IPS DF 4.7 (cell line): ENCODE data around the gene SLC25A20.
"Not testable (repeated sequence)": the region's sequence is repeated elsewhere in the genome, so short reads cannot be mapped to it uniquely, and the experiment has no call there.

Source experiments
- DNase-seq: peaks from one replicate; pipeline ENCODE4 v3.0.0-alpha.2; 2013; ENCODE audit warnings: low spot score; ENCODE audit errors: extremely low read depth

Gene SLC25A20

DNA sequence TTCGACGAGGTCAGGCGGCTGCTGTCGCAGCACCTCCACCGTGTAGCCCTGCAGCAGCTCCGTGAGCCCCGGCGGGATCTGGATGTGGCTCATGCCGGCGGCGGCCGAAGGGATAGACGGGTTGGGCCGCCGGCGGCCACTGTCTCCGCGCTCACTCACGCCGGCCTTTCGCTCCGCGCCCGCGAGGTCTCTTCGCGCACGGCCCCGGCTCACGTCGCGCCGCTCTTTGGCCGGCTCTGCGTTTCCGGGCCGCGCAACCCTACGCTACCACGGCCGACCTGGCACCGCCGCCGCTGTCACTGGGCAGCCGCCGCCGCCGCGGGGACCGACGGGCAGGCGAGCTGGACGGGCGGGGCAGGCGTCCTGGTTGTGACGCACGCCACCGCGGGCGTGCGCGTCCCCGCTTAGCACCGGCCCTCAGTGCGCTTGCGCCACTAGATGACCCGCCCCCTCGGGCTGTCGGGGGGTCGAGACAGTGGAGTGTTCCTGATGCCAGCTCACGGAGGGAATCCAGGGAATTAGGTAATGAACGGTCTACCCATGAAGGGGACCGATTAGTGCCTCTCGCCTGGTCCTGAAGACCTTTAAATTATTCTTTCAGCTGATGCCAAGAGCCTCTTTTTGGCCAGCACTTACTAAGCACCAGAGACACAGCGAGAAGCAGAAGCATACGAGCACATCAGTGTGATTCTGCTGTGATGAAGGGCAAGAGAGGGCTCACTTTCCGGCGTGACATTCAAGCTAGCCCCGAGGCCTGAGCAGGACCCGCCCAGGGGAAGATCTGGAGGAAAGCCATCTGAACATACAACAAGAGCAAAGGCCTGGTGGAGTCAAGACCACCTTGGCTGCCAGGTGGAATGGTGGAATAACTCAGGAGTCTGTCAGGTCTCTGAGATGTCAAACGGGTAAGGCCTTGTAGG, 50.9 kb downstream of the SLC25A20 start, which contains the start of gene PRKAR2A:
TSS of gene PRKAR2A (minus strand) at position 371 of the 920 bp plus-strand sequence. CDS start at position 93, 278 bp downstream.
- peak; percentile 58 for DNase-seq

DNA sequence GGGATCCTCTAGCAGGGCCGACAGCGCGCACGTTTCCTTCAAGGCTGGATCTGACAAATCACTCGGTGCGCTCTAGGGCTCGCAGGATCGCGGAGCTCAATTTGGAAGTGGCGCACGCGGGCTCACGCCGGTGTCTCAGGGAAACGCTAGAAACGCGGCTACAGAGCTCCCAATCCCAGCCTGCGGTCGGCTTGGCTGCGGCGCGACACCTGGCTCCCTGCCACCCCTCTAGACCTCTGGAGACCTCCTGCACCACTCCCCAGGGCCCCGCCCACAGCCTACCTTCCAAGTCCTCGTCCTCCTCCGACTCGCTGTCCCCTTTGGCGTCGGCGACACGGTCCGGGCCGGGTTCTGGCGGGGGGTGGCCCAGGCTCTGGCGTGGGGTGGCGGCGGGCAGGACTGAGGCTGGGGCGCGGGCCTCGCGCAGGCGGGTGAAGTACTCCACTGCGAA, 51.6 kb downstream of the SLC25A20 start:
- peak; percentile 9 for DNase-seq

DNA sequence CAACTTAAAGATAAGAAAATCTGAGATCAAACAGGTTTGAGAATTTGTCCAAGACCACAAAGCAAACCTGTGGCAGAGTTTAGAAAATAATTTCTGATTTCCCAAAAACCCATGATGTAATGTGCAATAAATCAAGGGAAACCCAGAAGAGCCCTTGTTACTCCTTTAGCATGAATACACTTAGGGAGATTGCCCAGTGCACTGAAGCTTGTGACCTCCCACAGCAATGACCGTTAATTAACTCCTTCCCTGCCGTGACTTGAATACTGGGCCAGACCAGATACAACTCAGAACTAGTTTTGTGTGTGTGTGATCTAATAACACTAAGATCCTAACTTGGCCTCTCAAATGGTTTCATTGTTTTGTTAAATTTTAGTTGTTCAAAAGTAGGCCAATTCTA, 53.5 kb downstream of the SLC25A20 start:
- no peak for DNase-seq

DNA sequence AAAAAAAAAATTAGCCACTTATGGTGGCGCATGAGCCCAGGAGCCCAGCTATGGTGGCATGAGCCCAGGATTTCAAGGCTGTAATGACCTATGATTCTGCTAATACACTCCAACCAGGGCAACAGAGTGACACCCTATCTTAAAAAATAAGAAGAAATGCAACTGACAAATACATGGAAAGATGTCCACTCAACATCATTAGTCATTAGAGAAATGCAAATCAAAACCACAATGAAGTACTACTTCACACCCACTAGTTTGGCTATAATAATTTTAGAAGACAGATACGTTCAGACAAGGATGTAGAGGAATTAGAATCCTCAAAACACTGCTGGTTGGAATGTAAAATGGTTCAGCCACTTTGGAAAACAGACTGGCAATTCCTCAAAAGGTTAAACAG, 61.5 kb downstream of the SLC25A20 start:
- DNase-seq = no peak

DNA sequence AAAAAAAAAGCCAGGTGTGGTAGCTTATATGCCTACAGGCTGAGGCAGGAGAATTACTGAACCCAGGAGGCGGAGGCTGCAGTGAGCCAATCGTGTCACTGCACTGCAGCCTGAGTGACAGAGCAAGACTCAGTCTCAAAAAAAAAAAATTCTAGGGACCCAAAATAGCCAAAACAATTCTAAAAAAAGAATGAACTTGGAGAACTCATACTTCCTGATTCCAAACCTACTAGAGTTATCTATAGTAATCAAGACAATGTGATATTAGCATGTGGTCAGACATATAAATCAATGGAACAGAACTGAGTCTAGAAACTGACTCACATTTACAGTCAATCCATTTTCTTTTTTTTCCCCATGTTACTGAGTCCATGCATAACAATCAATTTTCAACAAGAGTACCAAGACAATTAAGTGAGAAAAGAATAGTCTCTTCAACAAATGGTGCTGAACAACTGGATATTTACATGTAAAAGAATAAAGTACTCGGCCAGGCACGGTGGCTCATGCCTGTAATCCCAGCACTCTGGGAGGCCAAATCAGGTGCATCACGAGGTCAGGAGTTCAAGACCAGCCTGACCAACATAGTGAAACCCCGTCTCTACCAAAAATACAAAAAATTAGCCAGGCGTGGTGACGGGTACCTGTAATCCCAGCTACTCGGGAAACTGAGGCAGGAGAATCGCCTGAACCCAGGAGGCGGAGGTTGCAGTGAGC, 62.9 kb downstream of the SLC25A20 start:
- no peak for DNase-seq

DNA sequence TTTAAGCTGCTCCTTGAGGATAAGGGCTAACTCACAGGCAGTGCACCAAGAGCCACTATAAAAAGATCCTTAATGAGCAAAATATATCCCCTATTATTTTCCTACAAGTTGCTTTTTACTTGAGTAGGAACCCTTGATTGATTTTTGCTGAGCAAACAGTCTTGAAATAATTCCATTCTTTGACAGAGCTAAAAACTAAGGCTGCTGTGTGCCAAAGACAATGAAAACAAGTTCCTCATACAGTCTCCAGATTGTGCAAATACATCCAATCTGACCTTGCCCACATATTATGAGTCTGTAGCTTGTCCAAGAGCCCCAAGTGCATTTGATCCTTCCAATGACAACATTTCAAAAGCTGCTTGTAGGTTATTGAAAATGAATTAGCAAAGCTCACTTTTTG, 66.0 kb downstream of the SLC25A20 start:
- DNase-seq = no peak

DNA sequence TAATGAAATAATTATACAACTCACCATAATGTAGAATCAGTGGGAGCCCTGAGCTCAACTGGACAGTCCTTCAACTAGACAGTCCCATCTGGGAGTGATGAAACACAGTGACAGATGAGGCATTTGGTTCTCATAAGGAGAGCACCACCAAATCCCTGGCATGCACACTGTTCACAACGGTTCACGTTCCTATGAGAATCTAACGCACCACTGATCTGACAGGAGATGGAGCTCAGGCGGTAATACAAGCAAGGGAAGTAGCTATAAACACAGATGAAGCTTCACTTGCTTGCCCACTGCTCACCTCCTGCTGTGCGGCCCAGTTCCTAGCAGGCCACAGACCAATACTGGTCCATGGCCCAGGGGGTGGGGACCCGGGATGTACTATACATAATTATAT, 68.0 kb downstream of the SLC25A20 start:
- no peak for DNase-seq

DNA sequence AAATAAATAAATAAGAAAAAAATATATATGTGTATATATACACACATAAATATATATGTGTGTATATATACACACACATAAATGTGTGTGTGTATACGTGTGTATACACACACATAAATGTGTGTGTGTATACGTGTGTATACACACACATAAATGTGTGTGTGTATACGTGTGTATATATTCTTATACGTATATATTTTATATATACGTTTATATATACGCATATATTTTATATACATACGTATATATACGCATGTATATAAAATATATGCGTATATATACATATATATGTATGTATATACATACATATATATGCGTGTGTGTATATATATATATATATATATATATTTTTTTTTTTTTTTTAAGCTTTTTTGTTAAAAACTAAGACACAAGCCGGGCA, 69.2 kb downstream of the SLC25A20 start:
- not testable (repeated sequence) for DNase-seq

DNA sequence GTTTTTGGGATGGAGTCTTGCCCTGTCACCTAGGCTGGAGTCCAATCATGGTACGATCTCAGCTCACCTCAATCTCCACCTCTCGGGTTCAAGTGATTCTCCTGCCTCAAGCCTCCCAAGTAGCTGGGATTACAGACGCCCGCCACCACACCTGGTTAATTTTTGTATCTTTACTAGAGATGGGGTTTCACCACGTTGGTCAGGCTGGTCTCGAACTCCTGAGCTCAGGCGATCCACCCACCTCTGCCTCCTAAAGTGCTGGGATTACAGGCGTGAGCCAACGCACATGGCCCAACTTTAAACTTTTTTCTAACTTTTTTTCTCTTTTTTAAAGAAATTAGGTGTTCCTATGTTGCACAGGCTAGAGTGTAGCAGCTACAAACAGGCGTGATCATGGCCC, 70.8 kb downstream of the SLC25A20 start:
- not testable (repeated sequence) for DNase-seq

DNA sequence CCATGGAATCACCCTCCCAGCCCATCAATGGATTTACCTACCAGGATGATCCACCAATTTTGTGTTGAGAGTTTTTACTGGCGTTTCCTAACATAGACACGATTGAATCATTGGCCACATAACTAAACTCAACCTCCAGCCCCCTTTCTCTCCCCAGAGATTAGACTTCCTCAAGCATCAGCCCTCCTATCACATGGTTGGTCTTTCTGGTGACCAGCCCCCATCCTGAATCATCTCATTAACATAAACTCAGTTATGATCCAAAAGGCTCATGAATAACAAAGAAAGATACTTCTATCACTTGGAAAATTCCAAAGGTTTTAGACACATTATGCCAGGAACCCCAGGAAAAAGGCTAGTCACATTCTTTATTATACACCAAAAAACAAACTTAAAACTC, 72.2 kb downstream of the SLC25A20 start:
- no peak for DNase-seq

DNA sequence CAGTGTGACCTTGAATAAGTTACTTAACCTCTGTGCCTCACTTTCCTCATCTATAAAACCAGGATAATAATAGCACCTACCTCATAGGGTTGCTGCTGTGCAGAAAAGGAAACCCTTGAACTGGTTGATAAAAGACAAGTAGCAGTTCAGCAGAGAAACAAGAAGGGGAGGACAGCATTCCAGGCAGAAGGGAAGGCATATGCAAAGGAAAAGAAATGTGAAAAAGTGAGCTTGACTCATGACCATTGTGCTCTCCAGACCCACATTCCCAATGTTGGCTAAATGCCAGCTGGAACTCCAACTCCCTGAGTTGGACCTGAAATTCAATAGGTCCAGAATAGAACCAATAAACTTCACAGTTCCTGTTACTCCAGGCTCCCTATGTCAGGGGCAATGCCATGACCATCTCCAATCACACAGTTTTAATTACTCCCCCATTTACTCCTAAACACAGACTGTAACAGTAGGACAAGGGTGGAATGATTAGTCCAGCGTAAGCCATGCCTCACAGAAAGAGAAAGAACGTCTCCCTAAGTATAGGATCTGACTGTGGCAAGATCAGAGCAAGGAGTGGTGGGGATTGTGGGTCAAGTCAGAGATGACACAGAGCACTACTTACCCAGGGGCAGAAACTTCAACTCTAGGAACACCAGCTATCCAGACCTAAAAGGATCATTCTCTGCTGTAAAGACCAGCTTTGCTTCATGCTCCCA, 77.9 kb downstream of the SLC25A20 start:
- no peak for DNase-seq

DNA sequence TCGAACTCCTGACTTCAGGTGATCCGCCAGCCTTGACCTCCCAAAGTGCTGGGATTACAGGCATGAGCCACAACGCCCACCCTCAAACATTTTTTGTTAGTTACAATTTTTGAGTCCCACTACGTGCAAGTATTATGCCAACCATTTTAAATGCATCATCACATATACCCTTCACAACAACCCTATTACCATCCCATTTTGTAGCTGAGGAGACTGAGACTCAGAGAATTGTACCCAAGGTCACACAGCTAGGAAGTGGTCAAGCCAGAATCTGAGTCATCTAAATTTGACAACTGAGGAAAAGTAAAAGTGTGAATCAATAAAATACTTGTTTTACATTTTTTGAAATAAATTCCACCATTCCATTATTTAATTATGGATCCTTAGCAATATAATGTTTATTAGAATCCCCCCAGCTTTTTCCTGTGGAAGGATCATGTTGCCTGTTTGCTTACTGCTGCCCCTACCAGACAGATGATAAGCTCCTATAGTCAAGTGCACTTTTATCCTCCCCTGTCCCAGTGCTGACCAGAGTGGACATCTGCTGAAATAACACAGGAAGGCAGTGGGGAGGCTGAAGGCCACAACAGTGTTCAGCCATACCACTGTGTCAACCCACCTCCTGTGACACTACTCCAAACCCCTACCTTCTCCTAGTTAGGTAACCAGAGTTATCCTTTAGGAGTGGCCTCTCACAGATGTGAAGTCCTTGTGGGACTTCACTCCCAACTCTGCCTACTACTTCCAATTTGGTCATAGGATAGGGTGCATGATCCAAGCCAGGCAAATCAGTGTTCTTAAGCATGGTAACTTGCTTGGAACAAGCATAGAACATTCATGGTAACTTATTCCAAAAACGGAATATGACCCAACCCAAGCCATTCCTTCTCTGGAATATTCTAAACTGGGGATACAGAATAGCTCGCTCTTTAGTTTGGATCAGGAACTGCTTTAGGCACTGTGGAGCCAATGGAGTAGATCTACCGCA, 79.2 kb downstream of the SLC25A20 start:
- DNase-seq = no peak

DNA sequence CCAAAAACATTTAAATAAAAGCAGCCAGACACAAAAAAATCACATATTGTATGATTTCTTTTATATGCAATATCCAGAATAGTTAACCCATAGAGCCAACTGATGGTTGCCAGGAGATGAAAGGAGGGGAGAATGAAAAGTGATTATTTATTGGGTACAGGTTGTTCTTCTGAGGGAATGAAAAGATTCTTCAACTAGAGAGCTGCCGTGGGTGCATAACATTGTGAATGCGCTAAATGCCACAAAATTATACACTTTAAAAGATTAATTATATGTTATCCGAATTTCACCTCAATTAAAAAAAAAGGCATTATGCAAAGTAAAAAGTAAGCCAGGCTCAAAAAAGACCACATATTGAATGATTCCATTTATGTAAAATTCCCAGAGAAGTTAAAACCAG, 87.2 kb downstream of the SLC25A20 start:
- no peak for DNase-seq
